ENCODE measurements around the gene GNAL.
A peak's percentile ranks its signal among the peaks of the same experiment; 100 is the strongest.

GNAL gene

GRCh38 chr18:11817229-11817628 is 128.2 kb downstream of the GNAL start:
- DNase-seq = no peak

- no peak for DNase-seq
These were observed 129.6 kb downstream of the GNAL start for GRCh38 chr18:11818486-11819203.

- no peak for DNase-seq
These were observed 130.9 kb downstream of the GNAL start for GRCh38 chr18:11819938-11820337.

- DNase-seq = no peak
These were observed 131.6 kb downstream of the GNAL start for GRCh38 chr18:11820697-11821096.

GRCh38 chr18:11821208-11821607 is 132.1 kb downstream of the GNAL start:
- DNase-seq = no peak

GRCh38 chr18:11821643-11822237 is 132.7 kb downstream of the GNAL start:
- no peak for DNase-seq

- no peak for DNase-seq
These were observed 134.5 kb downstream of the GNAL start for GRCh38 chr18:11823545-11823944.

GRCh38 chr18:11826836-11827235 is 137.8 kb downstream of the GNAL start:
- DNase-seq = no peak

- DNase-seq = no peak
These were observed 139.8 kb downstream of the GNAL start for GRCh38 chr18:11828786-11829432.

GRCh38 chr18:11830585-11830984 is 141.5 kb downstream of the GNAL start:
- DNase-seq = no peak

GRCh38 chr18:11831921-11832320 is 142.9 kb downstream of the GNAL start:
- DNase-seq = no peak

GRCh38 chr18:11834772-11835171 is 145.7 kb downstream of the GNAL start:
- DNase-seq = no peak

GRCh38 chr18:11839556-11839955 is 150.5 kb downstream of the GNAL start:
- no peak for DNase-seq

- DNase-seq = no peak
These were observed 151.4 kb downstream of the GNAL start for GRCh38 chr18:11840493-11840892.

GRCh38 chr18:11842562-11842961 is 153.5 kb downstream of the GNAL start:
- no peak for DNase-seq

- no peak for DNase-seq
These were observed 155.4 kb downstream of the GNAL start for GRCh38 chr18:11844436-11844835.

GRCh38 chr18:11845654-11846053 is 156.6 kb downstream of the GNAL start:
- no peak for DNase-seq

- DNase-seq = no peak
These were observed 158.7 kb downstream of the GNAL start for GRCh38 chr18:11847811-11848210.

GRCh38 chr18:11849279-11849678 is 160.2 kb downstream of the GNAL start:
- DNase-seq = no peak

GRCh38 chr18:11849841-11850634 is 161.0 kb downstream of the GNAL start:
- peak; percentile 78 for DNase-seq

GRCh38 chr18:11850821-11851145 is 161.7 kb downstream of the GNAL start:
- DNase-seq = no peak

GRCh38 chr18:11851146-11851805 is 162.2 kb downstream of the GNAL start, which contains the start of gene CHMP1B:
CHMP1B (plus strand) TSS chr18:11851413; CDS start chr18:11851512, 99 bp downstream.
- DNase-seq = peak; percentile 98

- DNase-seq = peak; percentile 46
These were observed 162.8 kb downstream of the GNAL start for GRCh38 chr18:11851806-11852337.

Data from right forelimb (tissue), 1 donor.